ENCODE measurements around the gene SLC51B.
"Not testable (repeated sequence)": the region's sequence is repeated elsewhere in the genome, so short reads cannot be mapped to it uniquely, and the experiment has no call there.

Gene SLC51B

DNA sequence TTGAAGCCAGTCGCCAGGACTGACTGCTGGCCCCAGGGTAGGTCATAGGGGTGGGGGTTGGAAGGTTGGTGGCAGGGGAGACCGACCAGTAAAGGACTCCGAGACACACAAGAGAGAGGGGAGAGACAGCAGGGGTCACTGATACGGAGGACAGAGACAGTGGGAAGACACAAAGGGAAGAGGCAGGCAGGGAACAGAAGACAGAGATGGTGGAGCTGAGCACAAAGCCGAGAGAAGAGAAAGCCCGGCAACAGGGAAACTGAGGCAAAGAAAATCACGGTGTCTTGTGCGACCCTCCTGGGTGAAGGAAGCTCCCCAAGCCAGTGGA, 22.1 kb downstream of the SLC51B start:
- DNase-seq, result no peak

DNA sequence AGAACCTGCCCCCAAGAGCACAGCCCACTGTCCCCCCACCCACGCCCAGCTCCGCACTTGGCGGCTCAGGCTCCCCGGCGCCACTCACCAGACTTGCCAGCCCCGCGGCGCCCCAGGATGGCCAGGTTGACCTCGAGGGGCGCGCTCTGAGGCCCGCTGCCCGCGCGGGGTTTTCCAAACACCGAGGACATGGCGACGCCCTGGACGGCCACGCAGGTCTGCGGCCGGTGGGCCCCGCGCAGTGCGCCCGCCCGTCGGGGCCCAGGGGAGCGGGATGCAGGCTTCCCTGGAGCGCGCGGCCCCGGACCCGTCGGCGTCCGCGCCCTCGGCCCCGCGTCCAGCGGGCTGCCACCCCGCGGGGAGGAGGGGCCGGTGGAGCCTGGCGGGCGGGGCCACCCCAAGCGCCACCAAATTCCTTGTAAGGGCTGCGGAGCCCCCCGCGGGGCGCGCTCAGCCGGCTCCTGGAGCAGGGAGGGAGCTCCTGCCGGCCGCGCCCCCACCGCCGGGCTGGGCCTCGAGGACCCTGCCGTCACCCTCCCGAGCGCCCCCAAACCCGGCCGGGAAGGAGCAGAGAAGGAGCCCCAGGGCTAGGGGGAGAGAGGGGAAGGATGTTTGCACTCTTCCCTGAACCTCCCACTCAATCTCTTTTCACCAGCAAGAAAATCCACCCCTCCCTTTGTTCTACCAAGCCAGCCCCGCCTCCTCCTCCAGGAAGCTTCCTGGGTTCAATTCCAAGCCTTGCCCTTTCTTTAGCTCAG, 22.6 kb downstream of the SLC51B start, which contains the start of gene RASL12:
Gene RASL12, minus strand, starts transcription at position 347 of the 758 bp plus-strand sequence. Its CDS starts 156 bp downstream, at position 191.
- DNase-seq, result no peak

DNA sequence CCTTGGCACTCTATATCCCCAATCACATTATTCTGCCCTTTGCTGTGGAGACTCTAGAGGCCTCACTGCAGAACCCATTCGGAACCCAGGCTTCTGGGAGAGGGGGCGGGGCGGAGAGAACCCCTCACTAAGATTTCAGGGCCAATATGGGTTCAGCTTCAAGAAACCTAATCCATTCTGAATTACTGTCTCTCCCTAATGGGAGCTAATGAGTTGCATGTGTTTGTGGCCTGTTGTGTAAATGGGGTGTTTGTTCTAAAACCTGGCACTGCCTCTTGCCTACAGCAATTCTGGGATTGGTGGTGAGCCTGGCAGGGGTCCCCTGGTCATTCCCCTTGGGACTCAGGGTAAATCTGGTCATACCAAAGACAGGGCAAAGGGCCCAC, 23.2 kb downstream of the SLC51B start:
- DNase-seq, result no peak

DNA sequence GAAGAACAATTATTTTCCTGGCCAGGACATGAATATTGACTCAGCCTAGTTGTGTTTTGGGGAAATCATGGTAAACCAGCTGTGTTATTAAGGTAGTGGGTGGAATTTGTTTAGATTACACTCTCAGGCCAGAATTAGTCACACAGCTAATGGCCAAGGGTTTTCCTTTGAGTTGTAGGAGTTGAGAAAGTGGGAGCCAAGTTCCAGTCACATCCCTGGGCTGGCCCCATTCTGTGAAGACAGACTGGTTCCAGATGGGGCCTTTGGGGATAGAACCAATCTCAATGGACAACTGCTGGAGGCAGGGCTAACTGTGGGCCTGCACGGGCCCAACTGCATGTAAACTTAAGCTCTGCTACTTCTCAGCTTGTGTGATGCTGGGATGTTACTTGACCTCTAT, 24.0 kb downstream of the SLC51B start:
- no peak for DNase-seq

DNA sequence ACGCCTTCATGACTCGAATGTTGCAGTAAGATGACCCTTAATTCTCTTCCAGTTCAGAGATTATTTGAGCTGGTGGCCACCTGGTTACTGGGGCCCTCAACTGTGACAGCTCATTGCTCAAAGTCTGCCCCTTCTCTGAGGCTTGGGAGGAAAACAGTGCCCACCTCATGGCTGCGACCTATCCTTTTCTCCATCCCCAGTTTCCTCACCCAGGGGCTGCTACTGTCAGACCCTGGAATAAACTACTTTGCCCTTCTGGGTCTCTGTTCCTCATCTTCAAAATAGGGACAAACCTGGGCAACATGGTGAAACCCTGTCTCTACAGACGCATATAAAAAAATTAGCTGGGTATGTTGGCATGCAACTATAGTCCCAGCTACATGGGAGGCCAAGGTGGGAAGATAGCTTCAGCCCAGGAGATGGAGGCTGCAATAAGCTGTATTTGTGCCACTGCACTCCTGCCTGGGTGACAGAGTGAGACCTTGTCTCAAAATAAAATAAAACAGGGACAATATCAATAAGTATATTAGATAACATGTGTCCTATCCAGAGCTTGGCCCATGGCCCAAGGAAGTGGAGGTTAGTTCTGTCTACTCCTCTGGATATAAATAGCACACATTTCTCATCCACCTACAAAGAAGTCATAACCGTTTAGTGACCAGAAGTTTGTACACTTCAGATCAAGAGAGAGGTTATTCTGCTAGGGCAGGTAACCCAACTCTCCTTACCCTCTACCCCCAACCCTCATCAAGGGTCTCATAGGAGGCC, 24.8 kb downstream of the SLC51B start:
- no peak for DNase-seq

DNA sequence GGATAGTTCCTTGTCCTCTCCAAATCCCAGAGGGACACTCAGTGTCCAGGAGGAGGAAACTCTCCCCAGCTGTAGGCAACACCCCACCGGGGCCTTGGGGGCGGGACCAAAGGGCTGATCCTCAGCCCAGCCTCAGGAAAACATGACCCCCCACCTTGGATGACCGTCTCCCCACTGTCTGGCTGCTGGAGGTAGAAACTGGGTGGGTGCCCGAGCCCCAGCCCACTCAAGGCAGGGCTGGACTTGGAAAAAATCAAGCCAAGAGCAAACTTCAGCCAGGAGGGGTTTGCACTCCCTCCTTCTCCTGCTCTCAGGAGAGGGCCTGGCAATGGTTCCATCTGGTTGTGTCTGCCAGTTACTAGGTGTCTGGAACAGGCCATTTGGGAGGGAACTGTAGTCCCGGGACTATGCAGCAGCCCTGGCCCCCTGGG, 26.2 kb downstream of the SLC51B start:
- DNase-seq, result no peak

DNA sequence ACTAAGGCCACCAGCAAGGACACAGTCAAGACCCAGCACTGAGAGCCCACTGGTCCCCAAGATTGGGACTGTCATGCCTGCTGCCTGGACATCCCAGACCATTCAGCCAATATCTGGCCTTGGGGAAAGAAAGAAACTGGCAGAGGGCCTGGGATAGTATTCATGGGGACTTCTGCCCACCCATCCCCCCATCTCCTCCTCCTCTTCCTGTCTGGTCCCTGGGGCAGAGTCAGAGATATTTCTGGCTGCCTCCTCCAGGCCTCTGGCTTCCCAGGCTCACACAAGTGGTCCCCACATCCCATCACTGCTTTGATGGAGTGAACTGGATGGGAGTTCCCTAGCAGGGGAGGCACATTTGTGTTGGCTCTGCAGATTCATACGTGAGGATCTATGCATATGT, 26.8 kb downstream of the SLC51B start:
- no peak for DNase-seq

DNA sequence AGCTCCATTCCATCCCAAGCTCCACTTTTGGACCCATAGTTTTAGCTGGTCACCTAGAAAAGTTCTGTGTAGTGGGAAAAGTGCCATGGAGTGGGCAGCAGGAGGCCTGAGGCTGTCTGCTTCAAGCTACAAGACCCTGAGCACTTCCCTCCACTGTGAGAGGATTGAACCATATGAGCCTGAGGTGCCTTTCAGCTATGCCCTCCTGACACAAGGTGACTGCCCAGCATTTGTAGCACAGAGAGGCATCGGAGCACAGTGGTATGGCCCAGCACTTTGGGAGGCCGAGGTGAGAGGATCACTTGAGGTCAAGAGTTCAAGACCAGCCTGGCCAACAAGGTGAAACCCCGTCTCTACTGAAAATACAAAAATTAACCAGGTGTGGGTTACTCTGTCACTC, 27.4 kb downstream of the SLC51B start:
- DNase-seq, result no peak

DNA sequence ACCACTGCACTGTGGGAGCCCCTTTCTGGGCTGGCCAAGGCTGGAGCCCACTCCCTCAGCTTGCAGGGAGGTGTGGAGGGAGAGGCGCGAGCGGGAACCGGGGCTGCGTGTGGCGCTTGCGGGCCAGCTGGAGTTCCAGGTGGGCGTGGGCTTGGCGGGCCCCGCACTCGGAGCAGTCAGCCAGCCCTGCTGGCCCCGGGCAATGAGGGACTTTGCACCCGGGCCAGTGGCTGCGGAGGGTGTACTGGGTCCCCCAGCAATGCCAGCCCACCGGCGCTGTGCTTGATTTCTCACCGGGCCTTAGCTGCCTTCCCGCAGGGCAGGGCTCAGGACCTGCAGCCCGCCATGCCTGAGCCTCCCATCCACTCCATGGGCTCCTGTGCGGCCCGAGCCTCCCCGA, 29.8 kb downstream of the SLC51B start:
- DNase-seq, result not testable (repeated sequence)

DNA sequence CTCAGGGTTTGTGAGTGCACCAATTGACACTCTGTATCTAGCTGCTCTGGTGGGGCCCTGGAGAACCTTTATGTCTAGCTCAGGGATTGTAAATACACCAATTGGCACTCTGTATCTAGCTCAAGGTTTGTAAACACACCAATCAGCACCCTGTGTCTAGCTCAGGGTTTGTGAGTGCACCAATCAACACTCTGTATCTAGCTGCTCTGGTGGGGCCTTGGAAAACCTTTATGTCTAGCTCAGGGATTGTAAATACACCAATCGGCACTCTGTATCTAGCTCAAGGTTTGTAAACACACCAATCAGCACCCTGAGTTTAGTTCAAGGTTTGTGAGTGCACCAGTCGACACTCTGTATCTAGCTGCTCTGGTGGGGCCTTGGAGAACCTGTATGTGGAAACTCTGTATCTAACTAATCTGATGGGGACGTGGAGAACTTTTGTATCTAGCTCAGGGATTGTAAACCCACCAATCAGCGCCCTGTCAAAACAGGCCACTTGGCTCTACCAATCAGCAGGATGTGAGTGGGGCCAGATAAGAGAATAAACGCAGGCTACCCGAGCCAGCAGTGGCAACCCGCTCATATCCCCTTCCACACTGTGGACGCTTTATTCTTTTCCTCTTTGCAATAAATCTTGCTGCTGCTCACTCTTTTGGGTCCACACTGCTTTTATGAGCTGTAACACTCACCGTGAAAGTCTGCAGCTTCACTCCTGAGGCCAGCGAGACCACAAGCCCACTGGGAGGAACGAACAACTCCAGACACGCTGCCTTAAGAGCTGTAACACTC, 30.6 kb downstream of the SLC51B start:
- not testable (repeated sequence) for DNase-seq

DNA sequence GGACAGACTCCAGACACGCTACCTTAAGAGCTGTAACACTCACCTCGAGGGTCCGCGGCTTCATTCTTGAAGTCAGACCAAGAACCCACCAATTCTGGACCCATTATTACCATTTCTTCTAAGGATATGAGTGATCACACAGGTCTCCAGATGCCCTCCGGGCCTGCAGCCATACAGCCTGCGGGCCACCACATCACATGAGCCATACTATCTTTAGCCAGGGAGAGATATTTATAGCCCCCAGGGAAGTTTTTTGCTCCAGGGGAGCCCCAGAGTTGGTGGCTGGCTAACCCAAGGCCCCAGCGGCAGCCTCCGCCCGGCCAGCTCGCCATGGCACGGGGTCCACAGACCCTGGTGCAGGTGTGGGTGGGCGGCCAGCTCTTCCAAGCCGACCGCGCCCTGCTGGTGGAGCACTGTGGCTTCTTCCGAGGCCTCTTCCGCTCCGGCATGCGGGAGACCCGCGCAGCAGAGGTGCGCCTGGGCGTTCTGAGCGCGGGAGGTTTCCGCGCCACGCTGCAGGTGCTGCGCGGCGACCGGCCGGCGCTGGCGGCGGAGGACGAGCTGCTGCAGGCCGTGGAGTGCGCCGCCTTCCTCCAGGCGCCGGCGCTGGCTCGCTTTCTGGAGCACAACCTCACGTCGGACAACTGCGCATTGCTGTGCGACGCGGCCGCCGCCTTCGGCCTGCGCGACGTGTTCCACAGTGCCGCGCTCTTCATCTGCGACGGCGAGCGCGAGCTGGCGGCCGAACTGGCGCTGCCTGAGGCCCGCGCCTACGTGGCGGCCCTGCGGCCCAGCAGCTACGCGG, 31.5 kb downstream of the SLC51B start, which contains the start of gene KBTBD13:
Gene KBTBD13, plus strand, starts transcription at position 261 of the 805 bp plus-strand sequence. Its CDS starts 70 bp downstream, at position 331.
- no peak for DNase-seq

DNA sequence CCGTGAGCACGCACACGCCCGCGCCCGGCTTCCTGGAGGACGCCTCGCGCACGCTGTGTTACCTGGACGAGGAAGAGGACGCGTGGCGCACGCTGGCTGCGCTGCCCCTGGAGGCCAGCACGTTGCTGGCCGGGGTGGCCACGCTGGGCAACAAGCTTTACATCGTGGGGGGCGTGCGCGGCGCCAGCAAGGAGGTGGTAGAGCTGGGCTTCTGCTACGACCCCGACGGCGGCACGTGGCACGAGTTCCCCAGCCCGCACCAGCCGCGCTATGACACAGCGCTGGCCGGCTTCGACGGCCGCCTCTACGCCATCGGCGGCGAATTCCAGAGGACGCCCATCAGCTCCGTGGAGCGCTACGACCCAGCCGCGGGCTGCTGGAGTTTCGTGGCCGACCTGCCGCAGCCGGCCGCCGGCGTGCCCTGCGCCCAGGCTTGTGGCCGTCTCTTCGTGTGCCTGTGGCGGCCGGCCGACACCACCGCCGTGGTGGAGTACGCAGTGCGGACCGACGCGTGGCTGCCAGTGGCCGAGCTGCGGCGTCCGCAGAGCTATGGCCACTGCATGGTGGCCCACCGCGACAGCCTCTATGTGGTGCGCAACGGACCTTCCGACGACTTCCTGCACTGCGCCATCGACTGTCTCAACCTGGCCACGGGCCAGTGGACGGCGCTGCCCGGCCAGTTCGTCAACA, 32.2 kb downstream of the SLC51B start:
- DNase-seq, result no peak

DNA sequence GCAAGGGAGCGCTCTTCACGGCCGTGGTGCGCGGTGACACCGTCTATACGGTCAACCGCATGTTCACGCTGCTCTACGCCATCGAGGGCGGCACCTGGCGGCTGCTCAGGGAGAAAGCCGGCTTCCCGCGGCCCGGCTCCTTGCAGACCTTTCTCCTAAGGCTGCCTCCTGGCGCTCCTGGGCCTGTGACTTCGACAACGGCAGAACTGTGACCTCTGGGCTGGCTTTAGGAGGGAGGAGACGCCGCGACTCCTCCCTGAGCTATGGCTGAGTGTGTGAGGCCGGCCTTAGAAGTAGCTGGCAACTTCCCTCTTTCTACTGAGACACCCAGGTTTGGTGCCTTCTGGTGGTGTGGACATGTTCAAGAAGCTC, 32.8 kb downstream of the SLC51B start:
- no peak for DNase-seq

DNA sequence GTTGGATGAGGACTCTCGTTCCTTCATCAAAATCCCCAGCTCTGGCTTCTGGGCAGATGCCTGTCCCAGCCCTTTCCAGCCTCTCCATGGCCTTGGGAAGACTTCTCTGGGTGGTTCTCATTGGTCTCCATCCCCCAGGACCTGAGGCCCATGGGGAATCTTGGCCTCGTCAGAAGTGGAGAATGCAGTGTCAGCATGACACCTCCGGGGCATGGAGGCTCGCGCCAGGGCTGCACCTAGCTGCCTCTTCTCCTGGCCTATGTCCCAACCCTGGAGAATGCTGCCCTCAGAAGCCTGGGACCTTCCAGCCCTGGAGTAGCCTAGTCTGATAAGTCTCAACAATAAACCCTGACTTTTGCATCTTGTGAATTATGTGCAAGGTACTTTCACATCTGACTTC, 34.4 kb downstream of the SLC51B start:
- no peak for DNase-seq

DNA sequence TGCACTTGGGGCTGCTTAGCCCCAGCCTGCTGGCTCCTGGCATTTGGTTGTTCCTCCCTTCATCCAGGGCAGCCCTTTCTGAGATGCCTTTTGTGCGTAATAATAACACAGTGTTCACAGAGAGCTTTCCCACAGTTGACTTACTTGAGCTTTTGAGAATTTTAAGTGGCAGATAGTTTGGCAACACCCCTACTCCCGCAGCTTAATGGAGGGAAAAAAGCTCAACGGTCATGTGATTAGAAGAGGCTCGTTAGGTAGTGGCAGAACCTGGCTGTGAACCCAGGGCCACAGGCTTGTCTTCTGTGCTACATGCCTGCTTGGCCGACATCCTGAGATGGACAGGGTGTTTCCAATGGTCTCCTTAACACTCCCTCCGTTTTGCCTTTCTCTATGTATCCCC, 36.1 kb downstream of the SLC51B start:
- DNase-seq, result no peak

DNA sequence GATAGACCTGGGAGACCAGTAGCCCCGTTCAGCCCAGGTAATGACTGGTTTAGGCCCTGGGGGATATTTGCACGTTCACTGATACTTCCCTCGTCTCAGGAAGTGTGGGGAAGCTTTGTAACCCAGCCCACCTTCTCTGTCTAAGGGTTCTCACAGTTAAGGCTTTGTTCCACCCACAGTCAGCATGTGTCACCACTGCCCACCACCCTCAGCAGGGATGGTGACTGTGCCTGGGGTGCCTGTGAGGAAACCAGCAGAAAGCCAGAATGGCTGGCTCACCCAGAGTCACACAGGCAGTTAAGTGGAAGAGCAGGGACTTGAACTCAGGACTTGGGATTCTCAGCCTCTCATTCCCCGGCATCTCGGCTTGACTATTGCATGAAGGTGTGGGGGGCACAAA, 36.6 kb downstream of the SLC51B start:
- no peak for DNase-seq

DNA sequence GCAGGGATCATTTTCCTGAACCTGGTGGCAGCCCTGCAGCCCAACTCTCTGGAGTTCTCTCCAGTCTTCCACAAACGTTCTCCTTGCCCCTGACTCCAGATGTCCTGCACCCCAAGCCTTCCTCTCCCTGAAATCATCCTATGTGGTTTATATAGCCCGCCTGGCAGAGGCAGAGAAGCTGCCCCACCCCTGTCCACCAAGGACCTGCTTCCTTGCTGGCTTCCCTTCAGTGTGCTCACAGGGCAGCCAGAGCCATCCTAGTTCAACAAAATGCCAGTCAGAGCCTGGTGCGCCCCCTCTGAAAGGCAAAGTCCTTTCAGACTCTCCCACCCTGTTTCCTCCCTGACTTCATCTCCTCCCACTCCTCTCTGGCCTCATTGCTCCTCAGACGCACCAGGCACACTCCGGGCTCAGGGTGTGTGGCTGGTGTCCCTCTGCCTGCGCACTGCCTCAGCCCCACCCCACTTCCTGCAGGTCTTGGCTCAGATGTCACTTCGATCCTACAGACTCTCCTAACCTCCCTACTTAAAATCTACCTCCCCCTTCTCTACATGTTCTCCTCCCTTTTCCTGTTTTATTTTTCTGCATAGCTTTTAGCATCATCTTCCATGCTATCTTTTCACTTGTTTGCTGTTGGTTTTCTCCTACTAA, 37.2 kb downstream of the SLC51B start:
- DNase-seq, result no peak

DNA sequence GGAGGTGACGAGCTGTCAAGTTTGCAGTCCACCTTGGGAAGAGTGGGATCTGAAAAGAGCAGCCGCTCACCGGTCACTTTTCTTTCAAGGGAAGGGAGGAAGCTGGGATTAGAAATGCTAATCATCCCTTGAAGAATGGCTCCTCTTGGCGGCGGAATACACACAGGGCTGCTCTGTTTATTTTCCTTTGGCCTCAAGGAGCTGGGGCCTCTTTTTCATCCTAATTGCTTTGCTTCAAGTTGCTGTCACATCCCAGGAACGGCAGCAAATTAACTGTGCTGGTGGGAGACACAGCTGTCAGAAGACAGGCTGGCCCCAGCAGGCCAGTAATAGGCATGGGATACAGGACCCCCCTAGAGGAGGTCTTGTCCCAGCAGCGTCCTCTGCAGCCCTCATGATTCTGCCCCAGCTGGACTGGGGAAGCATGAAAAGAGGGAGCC, 38.1 kb downstream of the SLC51B start:
- DNase-seq, result no peak

DNA sequence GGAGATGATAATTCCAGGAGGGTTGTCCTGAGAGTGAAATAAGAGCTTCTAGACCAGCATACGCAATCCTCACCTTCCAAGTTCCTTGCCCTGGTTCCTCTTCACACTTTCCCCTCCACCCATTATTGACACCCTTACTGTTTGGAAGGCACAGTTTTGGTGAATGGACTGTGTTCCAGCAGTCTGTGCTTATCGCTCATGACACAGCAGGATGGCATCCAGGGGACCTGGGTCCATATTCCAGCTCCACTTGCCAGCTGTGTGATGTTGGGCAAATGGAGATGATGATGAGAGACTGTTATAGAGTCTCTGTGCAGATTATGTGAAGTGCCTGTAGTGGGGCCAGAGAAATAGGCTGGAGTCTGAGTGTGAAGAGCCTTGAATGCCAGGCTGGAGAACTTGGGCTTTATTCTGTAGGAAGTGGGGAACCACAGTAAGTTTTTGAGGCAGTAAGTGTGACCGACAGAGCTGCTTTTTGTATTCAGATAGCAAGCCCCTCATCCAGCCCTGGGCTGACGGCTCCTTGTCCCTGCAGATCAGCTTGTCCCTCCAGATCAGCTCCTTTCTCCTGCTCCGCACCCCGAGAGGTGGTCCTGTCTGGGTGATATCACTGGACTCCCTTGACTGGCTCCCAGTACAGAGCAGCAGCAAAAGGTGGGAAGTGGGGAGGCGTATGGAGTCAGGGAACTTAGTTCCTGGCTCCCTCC, 39.5 kb downstream of the SLC51B start:
- no peak for DNase-seq

DNA sequence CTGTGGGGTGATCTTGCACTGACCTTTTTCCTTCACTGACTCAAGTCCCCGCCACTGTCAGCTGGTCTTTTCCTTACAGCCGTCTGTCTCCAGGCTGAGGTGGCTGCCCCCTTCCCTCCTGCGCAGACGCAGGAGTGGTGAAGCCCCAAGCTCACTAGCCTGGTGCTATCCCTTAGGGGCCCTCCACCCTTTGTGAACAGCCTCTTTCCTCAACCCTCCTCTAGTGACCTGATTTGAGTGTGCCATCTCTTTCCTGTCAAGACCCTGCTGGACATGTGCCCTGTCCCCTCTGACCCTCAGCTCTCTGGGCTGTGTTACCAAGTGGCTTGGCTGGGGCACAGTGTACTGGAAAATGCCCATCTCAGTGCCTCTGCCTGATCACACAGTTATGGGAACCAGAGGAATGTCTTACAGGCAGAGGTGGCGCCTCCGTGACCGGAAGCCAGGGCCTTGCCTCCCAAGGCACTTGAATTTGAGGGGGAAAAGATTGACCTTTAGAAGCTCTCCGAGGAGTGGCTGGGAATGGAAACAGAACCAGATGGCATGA, 40.1 kb downstream of the SLC51B start:
- DNase-seq, result no peak

Measured in RPMI8226 (cell line).